ENCODE measurements around the gene TCEA2.

Gene TCEA2

DNA sequence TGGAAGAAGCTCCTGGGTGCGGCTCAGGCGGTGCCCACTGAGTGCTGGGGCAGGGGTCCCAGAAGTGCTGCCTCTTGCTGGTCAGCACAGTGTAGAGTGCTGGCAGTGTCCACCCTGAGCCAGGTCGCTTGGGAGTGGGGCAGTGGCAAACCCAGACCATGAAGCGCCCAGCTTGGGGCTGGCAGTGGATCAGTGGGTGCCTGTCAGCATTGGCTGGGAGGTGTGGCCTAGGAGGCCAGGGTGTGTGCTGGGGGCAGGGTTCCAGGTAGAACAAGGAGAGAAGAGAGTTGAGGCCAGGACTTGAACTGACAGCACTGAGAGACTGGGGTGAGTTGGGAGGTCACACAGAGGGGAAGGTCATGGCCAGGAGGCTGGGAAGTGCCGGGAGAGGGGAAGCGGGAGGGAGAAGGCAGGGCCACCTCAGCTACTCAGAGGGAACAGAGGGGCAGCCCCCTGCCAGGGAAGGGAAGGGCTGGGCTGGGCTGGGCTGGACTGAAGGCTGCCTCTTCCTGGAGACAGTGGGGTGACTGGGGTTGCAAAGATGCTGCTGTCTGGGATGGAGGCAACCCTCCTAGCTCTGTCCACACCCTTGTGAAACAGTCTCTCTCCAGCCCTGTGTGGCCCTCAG is 4.1 kb downstream of the TCEA2 start:
- DNase-seq, result no peak

DNA sequence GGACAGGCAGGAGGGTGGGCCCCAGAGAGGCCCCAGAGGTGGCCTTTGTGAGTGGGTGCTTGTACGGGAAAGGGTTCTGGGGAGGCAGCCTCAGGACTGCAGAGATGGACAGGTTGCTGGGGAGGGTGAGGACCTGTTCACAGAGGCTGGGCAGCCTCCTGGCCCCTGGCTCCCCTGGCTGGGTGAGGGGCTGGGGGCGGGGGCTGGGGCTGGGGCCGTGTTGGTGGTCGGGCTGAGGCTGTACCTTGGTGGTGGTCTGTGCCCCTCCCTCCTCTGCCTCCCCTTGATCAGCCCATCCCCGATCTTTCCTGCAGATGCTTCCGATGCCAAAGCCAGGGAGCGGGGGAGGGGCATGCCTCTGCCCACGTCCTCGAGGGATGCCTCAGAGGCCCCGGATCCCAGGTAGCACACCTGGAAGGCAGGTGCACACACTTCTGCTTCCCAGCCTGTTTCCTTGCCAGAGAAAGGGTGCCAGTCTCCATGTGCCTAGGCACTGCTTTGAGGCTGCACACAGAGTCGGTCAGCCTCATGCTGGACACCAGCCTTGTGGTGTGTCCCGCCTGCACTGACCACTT is 4.8 kb downstream of the TCEA2 start:
- no peak for DNase-seq

DNA sequence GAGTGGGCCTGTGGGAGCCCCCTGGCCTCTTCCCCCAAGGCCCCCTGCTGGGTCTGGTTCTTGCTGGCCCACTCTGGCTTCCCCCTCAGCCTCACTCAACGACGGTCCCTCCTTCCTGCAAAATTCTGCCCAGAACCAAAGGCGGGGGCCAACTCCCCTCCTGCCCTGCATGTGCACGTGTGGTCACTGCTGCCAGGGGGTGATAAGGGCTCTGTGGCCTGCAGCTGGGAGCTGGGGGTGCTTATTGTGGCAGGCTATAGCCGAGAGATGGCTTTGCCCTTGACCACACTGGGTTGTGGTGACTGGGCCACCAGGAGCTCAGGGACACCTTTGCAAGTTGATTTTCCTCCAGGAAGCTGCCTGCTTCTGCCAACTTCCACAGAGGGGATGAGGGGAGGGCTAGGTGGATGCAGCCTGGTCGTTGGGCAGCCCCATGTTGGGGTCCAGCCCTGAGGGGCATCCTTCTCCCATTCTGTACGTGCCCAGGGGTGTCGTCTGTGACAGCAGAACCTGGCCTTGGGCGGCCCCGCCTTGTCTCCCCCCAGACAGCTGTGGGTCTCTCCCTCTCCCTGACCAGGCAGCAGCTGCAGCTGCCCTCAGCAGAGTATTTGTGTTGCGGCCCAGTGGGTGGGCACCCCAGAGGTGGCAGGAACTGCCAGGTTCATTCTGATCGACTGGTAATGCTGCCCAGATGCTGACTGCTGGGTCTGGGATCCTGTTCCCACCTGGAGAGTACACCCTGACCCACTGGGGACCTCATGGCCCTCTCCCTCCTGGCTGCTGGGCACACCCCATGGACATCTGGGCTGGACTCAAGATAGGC is 5.6 kb downstream of the TCEA2 start:
- no peak for DNase-seq

DNA sequence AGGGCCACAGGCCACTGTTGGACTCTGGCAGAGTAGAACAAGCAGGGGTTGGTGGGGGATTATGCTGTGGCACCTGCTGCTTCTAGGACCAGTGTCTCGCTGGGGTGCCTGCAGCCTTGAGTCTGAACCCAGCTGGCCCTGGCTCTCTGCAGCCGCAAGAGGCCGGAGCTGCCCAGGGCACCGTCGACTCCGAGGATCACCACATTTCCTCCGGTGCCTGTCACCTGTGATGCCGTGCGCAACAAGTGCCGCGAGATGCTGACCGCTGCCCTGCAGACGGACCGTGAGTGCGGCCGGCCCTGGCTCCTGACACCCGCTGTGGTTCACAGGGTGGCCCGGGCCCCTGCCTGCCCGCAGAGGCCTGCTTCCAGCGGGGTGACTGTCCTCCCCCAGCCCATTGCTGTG is 6.2 kb downstream of the TCEA2 start:
- no peak for DNase-seq

DNA sequence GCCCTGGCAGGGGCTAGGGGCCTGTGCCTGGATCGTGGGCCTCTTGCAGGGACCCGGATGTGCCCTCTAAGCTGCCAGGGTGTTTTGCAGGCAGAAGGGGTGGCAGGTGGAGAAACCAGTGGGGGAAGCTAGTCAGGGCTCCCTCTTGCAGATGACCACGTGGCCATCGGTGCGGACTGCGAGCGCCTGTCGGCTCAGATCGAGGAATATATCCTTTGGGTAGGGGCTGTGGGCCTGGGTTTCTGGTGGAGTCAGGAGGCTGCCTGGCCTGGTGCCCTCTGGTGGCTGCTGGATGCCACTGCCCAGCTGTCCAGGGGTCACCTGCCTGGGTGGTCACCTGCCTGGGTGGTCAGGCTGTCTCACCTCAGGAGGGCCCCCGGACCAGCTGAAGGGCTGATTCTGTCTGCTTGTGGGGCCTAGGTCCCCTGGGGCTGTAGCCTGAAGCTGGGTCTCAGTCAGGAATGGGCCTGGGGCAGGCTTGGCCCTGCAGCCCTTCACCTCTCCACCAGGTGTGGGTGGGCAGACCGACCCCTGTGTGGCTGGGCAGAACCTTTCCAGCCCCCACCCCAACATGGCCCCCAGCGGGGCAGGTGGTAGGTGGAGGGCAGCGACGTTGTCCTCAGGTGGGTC is 6.7 kb downstream of the TCEA2 start:
- DNase-seq, result no peak

DNA sequence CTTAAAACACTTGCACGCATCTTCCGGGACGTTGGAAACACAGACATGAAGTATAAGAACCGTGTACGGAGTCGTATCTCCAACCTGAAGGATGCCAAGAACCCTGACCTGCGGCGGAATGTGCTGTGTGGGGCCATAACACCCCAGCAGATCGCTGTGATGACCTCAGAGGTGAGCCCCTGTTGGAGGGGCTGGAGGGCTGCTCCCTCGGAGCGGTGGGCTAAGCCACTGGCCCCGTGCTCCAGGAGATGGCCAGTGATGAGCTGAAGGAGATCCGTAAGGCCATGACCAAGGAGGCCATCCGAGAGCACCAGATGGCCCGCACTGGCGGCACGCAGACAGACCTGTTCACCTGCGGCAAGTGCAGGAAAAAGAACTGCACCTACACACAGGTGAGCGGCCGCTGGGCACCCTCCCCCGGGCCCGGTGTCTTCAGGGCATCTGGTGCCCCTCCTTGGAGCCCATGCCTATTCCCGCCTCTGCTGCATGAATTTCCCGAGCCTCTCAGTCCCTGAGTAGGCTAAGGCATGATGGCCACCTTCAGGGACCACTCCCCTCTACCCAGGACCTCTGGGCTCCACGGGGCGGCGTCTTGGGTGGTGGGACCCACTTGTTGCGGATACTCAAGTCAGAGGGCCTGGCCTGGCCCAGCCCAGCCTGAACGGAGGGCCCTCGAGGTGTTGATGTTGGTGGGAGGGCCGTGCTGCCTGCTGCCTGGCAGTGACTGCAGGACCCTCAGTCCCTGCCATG is 7.4 kb downstream of the TCEA2 start:
- no peak for DNase-seq

DNA sequence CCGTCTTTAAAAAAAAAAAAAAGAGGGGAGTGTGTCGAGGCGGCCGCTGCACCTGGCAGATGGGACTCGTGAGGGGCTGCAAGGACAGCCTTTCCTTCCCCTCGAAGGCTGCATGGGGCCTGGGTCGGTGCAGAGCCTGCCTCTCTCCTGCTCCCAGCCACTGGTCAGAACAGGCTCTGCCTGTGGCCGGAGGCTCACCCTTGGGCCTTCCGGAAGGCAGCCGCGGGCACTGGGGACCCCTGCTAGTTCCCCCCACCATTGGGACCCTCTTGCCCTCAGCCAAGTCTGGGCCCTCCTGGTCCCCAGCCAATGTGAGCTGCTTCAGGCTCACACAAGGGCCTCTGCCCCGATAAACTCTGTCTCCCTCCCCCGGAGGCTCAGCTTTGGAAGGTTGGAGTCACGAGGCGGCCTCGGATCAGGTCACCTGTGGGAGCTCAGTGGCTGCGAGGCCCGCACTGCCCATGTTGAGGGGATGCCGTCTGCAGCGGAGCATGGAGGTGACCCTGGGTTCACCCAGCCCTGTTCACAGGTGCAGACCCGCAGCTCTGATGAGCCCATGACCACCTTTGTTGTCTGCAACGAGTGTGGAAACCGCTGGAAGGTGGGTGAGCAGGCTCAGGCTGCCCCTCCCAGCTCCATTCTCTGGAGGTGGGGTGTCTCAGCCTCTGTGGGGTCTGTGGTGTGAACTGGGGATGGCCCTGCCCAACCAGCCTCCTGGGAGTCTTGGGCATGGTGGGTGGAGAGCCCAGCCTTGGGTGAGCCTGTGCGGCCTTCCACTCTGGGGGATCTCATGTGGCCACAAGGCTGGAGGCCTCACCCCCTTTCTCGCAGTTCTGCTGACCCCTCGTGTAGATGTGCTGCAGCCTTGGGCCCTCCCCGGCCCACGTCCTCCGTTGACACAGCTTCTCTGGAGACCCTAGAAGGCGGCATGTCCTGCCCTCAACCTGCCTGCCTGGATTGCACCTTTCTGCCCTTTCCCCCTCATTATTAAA is 8.6 kb downstream of the TCEA2 start:
- no peak for DNase-seq

DNA sequence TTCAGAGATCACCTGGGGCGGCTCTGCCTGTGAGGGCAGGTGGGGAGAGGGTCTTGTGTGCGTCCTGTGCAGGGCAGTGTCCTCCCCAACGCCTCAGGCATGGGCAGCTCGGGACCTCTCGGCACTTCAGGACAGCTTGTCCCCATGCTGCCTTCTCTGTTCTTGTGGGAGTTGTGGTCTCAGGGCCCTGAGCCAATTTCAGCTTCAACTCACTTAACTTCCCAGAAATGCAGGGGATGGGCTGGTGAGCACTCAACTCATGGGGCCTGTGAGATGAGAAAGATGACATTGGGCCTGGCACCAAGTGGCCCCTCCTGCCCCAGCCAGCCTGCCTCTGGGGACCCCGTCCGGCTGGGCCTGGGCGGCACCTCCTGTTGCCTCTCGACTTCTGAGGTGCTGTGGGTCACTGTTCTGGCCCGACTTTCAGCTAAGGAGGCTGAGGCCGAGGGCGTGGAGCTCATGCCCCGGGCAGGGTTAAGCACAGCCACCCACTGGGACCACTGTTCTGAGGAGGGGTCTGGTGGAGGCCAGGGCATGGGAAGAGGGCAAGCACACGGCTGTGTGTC is 9.6 kb downstream of the TCEA2 start:
- no peak for DNase-seq

DNA sequence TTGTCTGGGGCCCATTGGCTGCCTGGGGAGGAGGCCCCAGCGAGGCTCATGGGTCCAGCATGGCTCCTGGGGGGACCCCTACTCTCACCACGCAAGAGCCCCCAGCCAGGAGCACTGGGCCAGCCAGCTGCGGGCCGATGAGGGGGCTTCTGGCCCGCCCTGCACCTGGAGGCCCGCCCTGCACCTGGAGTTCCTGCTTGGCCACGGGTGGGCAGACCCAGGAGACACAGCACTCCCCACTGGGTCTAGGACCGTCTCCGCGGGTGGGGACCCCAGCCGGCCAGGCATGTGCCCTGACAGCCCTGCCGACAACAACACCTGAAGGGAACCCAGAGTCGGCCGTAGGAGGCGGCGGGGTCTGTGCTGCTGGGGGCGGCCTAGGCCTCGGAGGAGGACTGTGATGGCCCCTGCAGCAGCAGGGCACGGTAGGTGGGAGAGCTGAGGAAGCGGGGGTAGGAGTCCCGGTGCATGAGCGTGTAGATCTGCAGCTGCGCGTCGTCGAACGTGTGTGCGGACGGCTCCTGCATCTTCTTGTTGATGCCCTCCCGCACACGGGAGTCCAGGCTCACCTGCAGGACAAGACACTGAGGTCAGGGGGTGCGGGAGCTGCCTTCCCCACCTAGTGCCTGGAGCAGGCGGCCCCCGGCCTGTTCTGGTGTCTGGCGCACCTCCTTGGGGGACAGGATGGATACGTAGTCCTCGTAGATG is 10.6 kb downstream of the TCEA2 start:
- DNase-seq, result no peak

DNA sequence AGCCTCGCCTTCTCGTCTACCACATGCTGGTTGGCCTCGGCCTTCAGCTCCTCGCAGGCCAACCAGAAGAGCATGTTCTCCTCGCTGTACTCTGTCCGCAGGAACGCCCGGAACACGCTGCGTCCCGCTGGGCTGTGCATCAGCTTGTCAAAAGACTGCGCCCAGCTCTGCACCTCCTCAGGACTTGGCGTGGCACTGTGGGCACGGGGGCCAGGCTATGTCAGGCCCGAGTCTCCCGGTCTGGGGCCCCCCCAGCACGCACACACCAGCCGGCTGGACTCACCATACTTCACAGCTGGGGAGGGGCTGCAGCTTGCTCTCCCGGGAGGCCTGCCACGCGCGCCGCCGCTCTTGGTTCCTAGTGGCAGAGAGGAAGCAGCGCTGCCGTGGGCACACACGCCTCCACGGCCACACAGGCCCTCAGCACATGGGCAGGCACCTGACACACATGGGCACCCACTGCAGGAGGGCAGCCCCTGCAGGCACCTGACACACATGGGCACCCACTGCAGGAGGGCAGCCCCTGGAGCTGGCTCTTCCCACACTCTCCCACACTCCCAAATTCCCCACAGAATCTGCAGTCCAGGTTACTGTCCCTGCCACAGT is 11.3 kb downstream of the TCEA2 start:
- DNase-seq, result no peak

DNA sequence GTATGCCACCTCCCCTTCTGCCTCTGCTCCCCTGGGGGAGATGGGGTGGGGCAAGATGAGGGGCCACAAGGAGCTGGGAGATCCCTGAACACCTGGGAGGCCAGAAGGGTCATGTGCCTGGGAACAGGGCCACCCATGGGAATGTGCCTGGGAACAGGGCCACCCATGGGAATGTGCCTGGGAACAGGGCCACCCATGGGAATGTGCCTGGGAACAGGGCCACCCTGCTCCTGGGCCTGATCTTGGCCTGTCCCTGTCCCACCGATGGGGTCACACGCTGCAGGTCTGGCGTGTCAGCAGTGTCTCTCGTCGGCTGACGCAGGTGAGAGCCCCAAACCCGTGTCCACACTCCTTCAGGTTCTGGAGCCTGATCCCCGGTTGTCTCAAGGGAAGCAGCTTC is 12.0 kb downstream of the TCEA2 start:
- no peak for DNase-seq

DNA sequence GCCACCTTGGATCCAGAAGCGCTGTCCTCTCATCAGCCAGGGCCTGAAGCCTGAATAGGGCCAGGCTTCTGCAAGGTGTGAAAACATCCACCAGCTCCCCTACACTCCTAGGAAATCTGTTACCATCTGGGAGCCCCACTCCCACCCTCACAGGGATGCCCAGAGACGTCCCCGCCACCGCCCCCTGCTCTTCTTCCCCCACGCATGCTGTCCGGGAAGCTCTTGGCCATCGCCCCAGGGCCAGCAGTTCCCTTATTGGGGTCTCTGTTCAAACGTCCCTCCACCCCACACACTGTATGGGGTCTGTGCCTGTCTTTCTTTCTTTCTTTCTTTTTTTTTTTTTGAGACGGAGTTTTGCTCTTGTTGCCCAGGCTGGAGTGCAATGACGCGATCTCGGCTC is 12.6 kb downstream of the TCEA2 start:
- no peak for DNase-seq

DNA sequence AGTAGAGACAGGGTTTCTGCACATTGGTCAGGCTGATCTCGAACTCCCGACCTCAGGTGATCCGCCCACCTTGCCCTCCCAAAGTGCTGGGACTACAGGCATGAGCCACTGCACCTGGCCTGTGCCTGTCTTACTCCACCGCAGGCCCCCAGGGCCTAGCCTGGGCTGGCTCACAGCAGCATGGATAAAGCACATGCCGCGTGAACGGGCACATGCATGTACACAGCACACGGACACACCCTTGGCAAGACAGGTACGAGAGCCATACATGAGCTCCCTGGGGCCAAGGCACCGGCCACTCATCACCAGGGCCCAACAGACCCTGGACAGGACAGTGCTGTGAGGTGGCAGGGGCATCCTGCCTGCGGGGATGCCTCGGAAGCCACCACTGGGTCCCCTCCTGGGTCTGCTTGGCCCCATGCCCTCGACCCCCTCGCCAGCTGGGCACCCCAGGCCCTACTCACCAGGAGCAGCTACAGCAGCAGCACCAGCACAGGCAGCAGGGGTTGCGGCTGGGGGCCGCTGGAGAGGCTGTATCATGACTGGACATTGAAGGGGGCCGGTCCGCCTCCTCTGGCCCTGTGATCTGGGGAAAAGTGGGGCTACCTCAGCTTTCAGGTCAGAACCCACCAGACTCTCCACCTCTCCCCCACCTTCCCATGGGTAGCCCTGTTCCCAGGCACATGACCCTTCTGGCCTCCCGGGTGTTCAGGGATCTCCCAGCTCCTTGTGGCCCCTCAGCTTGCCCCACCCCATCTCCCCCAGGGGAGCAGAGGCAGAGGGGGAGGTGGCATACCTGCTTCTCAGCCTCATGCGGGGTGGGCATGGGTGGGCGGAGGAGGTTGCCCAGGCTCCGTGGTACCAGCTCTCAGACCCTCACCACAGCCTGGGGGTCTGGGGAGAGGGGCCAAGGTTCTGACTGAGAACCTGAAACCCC is 13.3 kb downstream of the TCEA2 start:
- no peak for DNase-seq

DNA sequence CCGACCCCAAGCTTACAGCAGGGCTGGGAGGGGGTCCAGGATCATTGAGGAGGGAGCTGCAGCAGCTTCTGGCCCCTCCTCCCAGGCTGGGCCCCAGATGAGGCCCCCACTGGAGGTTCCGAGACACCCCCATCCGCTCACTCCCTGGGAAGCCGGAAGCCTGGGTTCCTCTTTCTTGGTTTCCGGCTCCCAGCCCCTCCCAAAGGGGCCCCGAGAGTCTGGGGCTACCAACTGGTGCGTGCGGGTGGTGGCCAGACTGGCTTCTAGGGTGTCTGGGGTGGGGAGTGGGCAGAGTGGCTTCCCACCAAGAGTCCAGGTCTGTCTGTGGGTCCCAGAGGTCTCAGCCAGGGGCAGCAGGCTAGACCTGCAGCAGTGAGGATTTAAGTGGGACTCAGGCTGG is 14.1 kb downstream of the TCEA2 start:
- no peak for DNase-seq

DNA sequence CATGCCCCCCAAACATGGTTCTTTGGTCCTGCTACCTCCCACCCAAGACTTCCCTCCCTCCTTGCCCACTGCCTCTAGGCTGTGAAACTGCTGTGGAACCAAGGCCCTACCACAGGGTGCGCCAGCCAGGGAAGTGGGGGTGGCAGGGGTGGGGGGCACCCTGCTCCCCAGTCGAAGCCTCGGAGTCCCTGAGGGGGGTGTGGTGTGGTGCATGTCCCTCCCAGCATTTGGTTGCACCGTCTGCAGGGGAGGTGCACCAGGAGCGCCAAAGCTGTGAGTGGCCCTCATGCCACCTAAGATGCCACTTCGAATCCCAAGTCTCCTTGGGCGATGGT is 14.5 kb downstream of the TCEA2 start:
- no peak for DNase-seq

DNA sequence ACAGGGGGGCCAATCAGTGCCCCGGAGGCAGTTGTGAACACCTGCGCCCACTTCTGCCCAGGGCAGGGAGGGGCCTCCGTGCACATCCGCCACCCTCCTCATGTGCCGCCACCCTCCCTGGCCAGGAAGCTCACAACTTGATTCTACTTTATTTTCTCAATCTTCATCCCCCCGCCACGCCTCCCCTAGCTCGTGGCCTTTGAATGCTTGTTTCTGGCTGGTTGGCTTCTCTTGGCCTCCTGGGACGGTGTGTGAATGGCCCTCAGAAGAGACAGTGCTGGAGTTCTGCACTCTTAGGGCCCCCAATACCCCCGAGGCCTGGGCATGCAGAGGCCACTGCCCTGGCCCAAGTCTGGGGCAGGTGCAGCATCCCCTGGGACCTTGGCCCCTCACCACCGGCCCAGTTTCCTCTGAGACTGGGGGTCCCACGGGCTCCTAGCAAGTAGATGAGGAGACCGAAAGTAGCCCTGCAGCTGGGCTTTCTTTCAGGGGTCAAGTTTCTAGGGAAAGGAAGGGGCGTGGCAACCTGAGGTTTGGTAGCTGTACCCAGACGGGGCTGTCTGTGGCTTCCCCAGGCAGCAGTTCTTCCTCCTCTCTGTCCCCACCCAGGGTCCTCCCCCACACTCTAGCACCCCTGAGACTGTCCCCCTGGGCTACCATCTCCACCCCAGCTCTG is 15.0 kb downstream of the TCEA2 start:
- DNase-seq, result no peak

DNA sequence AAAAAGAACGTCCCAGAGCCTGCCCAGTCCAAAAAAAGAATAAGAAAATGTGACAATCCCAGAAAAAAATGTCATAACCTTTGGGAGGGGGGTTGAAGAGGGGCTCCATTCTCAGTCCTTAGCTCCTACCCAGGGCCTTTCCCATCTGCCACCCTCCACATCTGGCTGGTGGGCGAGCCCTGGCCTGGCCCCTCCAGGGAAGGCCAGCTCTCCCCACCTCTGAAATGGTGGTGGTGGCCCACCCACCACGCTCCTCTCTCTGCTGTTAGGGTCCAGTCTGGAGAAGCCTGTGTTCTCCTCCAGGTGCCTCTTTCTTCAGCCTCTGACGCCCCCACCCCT is 15.9 kb downstream of the TCEA2 start:
- DNase-seq, result no peak

DNA sequence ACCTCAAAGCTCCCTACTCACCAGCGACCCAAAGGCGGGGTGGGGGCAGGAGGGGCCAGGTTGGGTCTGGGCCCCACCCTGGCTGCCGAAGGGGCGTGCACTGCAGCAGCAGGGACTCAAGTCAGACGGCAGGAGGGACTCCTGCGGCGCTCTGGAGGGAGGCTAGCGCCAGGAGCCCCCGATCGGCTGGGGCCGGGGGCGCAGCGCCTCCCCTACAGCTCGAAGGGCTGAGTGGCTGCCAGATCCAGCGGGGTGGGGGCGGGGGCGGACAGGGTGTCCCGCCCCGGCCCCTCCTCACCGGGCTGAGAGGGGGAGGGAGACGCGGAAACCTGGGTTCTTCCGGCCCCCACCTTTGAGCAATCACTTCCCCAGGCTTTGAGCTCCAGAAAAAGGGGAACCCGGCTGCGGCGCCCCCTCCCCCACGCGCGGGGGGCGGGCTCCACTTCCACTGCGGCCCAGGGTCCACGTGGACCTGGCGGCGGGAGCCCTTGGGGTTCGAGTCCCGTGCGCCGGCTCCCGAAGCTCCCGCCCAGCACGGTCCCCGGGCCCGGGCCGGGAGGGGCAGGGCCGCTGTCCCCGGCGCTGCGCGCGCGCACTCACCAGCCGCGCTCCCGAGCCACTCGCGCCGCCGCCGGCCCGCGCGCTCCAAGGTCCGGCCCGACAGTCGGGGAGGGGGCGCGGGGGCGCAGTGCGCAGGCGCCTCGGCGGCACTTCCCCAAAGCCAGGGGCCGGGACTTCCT is 16.4 kb downstream of the TCEA2 start, which contains the start of gene RGS19:
Gene RGS19, minus strand, starts transcription at position 246 of the 740 bp plus-strand sequence. CDS start 2,632 bp downstream, outside the sequence.
- DNase-seq, result peak; percentile 72

Measured in NCI-H2081 (cell line).